GM10847 (cell line): ENCODE measurements around the gene PLIN4.

ENCODE experiments used
- POLR2A ChIP-seq: IDR thresholded peaks from 2 replicates; pipeline ENCODE4 v1.6.1; 2011; ENCODE audit not compliant: insufficient read length; ENCODE audit errors: extremely low read depth

The PLIN4 gene

GRCh38 chr19:4473011-4473762 lies 45.1 kb downstream of the PLIN4 start:
- no peak for TF ChIP-seq POLR2A

- TF ChIP-seq POLR2A: peak; percentile 37
Observed at GRCh38 chr19:4472174-4472974, 45.9 kb downstream of the PLIN4 start, which contains the start of gene HDGFL2. Gene HDGFL2 (plus strand): TSS chr19:4472297. CDS start chr19:4472351, 54 bp downstream.

GRCh38 chr19:4471403-4472173 lies 46.7 kb downstream of the PLIN4 start:
- TF ChIP-seq POLR2A: no peak

- no peak for TF ChIP-seq POLR2A
Observed at GRCh38 chr19:4467835-4468234, 50.5 kb downstream of the PLIN4 start.

GRCh38 chr19:4464815-4465581 lies 53.3 kb downstream of the PLIN4 start:
- TF ChIP-seq POLR2A: no peak

- TF ChIP-seq POLR2A: no peak
Observed at GRCh38 chr19:4457654-4458395, 60.5 kb downstream of the PLIN4 start, which contains the start of gene UBXN6. Gene UBXN6 (minus strand): TSS chr19:4457794. CDS start chr19:4457697, 97 bp downstream.

- no peak for TF ChIP-seq POLR2A
Observed at GRCh38 chr19:4456843-4457653, 61.2 kb downstream of the PLIN4 start.

GRCh38 chr19:4456476-4456842 lies 61.8 kb downstream of the PLIN4 start:
- TF ChIP-seq POLR2A: no peak

GRCh38 chr19:4455719-4456475 lies 62.4 kb downstream of the PLIN4 start:
- TF ChIP-seq POLR2A: no peak

GRCh38 chr19:4454747-4455718 lies 63.3 kb downstream of the PLIN4 start:
- no peak for TF ChIP-seq POLR2A
